Peyer's patch (tissue), 4 donors: ENCODE data around the gene UBE2F.

Source experiments
- POLR2A ChIP-seq, 2 donors: fragments of 450-650 bp; IDR thresholded peaks; one replicate each; pipeline ENCODE4 v1.5.1; 2017; ENCODE audit warnings: antibody characterized with exemption in 2 of 2, mild to moderate bottlenecking in 2 of 2, moderate library complexity in 2 of 2
- TF ChIP-seq, protein P1 (sequence below), 6 experiments: fragments of 450-650 bp in 4 of 6; fragments of 200-600 bp in 2 of 6; sonication (generic) in 1 of 6; IDR thresholded peaks; one replicate each; pipeline ENCODE4 v1.5.1; 2017 to 2019; ENCODE audit warnings: antibody characterized with exemption in 6 of 6, mild to moderate bottlenecking in 3 of 6, moderate library complexity in 1 of 6

DNA sequence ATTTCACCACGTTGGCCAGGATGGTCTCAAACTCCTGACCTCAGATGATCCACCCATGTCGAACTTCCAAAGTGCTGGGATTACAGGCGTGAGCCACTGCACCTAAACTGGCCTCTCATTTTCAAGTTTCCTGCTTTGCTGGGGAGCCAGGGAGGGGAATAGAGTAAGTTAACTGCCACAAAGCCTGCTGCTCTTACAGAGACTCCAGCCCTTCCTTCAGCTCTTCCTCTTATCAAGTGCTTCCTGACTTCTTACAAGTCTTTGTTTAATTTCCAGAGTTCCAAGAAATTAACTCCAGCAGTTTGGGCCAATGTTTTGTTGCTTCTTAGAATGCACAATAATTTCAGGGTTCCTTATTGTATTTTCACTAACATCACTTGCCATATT is 24.3 kb upstream of the UBE2F start:
- TF ChIP-seq, protein P1, sequence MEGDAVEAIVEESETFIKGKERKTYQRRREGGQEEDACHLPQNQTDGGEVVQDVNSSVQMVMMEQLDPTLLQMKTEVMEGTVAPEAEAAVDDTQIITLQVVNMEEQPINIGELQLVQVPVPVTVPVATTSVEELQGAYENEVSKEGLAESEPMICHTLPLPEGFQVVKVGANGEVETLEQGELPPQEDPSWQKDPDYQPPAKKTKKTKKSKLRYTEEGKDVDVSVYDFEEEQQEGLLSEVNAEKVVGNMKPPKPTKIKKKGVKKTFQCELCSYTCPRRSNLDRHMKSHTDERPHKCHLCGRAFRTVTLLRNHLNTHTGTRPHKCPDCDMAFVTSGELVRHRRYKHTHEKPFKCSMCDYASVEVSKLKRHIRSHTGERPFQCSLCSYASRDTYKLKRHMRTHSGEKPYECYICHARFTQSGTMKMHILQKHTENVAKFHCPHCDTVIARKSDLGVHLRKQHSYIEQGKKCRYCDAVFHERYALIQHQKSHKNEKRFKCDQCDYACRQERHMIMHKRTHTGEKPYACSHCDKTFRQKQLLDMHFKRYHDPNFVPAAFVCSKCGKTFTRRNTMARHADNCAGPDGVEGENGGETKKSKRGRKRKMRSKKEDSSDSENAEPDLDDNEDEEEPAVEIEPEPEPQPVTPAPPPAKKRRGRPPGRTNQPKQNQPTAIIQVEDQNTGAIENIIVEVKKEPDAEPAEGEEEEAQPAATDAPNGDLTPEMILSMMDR (IDR thresholded peaks at IDR 0.05), result no peak
- TF ChIP-seq POLR2A (IDR thresholded peaks at IDR 0.05), result no peak
